GM13977 (cell line): ENCODE results near the gene RPL13.

ENCODE experiments used
- DNase-seq: peaks from one replicate; pipeline ENCODE4 v3.0.0; 2012; ENCODE audit warnings: low spot score
- CTCF ChIP-seq: IDR thresholded peaks from 2 replicates; pipeline ENCODE4 v1.5.1; 2012; ENCODE audit warnings: mild to moderate bottlenecking, control low read depth; ENCODE audit not compliant: insufficient read depth; ENCODE audit errors: extremely low read depth, missing control alignments
- in situ Hi-C: fragments of 300-500 bp; cut with MboI; formaldehyde crosslinking; loops from one replicate; pipeline ENCODE4 v1.12.0; 2022; ENCODE audit warnings: low sequenced_read_pairs, low pct_unique_long_range_greater_than_20kb, mixed read lengths, inconsistent platforms; ENCODE audit not compliant: unreplicated experiment

Gene RPL13

GRCh38 chr16:89595330-89596060 is 35.0 kb downstream of the RPL13 start:
- in situ Hi-C loops: no loop called here
- DNase-seq: no peak
- TF ChIP-seq CTCF: no peak

GRCh38 chr16:89596061-89596689 is 35.7 kb downstream of the RPL13 start:
- in situ Hi-C loops: no loop called here
- TF ChIP-seq CTCF: no peak
- no peak for DNase-seq

- no peak for TF ChIP-seq CTCF
- DNase-seq: no peak
- in situ Hi-C loops: no loop called here
Observed at GRCh38 chr16:89596957-89597649, 36.6 kb downstream of the RPL13 start.

- no peak for DNase-seq
- no peak for TF ChIP-seq CTCF
- in situ Hi-C loops: no loop called here
Observed at GRCh38 chr16:89598199-89598598, 37.7 kb downstream of the RPL13 start.

- peak; percentile 49 for TF ChIP-seq CTCF
- in situ Hi-C loops: no loop called here
- no peak for DNase-seq
Observed at GRCh38 chr16:89599451-89599858, 39.0 kb downstream of the RPL13 start.

GRCh38 chr16:89599902-89600301 is 39.4 kb downstream of the RPL13 start:
- TF ChIP-seq CTCF: no peak
- no peak for DNase-seq
- in situ Hi-C loops: no loop called here
